NCI-H187 (cell line): ENCODE data around the gene KCNMB3.
"Not testable (repeated sequence)": the region's sequence is repeated elsewhere in the genome, so short reads cannot be mapped to it uniquely, and the experiment has no call there.

ENCODE experiments used
- DNase-seq, 2 experiments: peaks; one replicate each; lab custom pipeline; 2025; lab: John Stamatoyannopoulos, UW

KCNMB3 gene

DNA sequence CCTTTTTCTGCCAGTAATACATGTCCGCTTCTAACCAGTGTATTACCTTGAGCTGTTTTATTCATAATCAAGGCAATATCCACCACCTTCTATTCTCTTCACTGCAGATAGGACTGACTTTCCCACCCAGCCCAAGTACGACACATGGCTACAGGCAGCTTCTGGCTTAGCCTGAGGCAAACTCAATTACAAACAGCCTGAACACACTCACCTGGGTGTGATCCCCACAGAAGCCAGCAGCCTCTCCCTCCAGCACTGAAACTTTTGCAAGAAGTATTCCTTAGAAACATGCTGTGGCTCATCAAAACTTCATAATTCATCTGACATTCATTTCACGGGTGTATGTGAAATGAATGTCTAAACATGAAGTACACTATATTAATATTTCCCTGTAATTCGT, 13.5 kb upstream of the KCNMB3 start:
- no peak for DNase-seq

DNA sequence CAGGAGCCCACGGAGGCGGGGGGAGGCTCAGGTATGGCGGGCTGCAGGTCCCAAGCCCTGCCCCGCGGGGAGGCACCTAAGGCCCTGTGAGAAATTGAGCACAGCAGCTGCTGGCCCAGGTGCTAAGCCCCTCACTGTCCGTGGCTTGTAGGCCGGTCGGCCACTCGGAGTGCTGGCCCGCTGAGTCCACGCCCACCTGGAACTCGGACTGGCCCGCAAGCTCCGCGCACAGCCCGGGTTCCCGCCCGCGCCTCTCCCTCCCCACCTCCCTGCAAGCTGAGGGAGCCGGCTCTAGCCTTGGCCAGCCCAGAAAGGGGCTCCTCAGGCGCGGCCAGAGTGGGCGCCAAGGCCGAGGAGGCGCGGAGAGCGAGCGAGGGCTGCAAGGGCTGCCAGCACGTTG, 12.2 kb upstream of the KCNMB3 start:
- DNase-seq = no peak

DNA sequence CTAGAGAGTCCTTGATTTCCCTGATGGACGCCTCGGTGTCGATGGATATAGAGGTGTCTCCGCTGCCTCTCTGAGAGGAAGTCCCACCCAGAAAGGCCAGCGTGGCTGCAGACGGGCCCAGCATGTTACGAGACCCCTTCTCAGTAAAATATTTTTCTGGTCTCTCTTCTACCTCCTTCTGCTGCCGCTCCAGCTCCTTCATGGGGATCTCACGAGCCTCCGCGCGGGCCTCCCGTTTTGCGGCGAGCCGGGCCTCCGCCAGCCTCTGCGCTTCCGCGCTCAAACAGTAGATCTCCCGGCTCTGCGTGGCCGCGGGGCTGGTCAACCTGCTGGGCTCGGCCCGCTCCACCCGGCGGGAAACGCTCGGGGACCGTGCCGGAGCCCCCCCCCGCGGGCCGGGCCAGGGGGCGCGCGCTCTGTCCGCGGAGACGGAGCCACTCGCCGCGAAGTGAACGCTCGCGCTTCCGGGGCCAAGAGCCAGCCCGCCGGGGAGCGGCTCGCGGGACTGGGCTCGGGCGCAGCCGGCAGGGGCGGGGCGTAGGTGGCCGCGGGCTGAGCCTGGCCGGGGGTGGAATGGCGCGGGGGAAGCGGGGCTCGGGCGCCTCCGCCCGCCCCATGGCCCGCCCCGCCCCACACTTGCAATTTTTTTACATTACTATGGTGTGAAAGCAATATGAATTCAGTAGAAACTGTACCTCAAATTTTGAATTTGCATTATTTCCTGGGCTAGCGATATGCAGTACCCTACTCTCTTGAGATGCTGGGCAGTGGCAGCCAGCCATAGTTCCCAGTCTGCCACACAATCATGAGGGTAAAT, 10.2 kb upstream of the KCNMB3 start:
- DNase-seq = peak; percentile 17 to 55

DNA sequence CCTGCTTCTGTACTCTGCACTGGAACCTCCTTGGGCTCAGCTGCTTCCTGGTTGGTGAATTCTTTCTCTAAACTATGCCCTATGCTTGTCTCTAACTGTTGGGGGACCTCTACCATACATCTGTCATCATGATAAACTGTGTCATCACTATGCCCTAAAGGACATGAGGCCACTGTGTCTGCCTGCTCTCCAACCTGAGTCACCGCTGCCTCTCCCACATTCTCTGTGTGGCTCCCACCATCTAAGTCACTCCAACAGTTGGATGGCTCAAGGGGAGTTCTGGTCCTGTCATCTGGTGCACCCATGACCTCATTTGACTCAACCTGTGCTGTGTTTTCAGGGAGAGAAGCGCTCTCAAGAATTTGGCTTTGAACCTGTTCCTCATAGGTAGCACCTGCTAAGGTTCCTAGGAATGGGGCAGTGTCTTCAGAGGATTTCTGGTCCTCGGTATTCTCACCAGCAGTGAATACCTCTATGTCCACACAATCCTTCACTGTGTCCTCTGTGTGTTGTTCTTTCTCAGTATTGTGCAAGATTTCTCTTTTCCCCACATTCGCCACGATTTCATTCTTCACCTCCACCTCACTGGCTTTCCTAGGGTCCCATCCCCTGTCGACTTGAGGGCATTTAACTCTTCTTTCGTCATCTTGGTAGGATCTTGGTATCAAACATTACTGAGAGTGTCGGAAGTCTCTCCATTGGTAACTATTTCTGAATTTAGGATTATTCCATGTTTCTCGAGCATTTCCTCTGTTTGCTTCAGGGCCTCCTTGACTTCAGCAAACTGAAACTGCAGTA, 9.2 kb upstream of the KCNMB3 start:
- DNase-seq = not testable (repeated sequence)

DNA sequence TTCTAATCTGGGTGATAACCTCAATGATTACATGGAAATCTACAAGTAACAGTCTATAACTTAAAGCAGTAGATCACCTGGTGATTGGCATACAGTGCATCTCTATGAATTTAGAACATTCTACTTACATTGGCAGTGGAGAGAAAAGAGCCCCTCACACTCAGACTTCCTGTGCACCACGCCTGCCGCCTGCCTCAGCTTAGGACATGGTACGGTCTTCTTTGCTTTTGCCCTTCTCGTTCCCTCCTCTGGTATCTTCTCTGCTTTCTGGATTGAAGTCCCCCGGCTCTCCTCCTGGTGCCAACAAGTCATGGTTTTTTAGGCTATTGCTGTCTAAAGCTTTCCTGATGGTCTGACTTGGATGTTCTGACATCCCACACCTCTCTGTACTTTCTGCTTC, 7.9 kb upstream of the KCNMB3 start:
- DNase-seq = no peak

DNA sequence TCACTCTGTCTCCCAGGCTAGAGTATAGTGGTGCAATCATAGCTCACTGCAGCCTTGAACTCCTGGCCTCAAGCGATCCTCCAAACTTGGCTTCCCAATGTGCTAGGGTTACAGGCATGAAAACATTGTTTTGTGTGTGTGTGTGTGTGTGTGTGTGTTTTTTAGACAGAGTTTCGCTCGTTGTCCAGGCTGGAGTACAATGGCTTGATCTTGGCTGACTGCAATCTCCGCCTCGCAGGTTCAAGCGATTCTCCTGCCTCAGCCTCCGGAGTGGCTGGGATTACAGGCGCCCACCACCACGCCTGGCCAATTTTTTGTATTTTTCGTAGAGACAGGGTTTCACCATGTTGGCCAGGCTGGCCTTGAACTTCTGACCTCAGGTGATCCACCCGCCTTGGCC, 6.8 kb upstream of the KCNMB3 start:
- not testable (repeated sequence) for DNase-seq

DNA sequence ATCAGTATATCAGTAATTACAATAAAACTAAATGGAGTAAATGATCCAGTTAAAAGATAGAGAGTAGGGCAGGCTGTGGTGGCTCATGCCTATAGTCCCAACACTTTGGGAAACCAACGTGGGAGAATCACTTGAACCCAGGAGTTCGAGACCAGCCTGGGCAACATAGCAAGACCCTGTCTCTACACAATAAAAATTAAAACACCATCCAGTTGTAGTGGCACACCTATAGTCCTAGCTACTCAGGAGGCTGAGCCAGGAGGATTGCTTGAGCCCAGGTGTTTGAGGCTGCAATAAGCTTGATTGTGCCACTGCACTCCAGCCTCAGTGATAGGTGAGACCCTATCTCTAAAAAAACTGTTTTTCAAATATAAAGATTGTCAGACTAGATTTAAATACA, 5.9 kb upstream of the KCNMB3 start:
- DNase-seq = no peak

DNA sequence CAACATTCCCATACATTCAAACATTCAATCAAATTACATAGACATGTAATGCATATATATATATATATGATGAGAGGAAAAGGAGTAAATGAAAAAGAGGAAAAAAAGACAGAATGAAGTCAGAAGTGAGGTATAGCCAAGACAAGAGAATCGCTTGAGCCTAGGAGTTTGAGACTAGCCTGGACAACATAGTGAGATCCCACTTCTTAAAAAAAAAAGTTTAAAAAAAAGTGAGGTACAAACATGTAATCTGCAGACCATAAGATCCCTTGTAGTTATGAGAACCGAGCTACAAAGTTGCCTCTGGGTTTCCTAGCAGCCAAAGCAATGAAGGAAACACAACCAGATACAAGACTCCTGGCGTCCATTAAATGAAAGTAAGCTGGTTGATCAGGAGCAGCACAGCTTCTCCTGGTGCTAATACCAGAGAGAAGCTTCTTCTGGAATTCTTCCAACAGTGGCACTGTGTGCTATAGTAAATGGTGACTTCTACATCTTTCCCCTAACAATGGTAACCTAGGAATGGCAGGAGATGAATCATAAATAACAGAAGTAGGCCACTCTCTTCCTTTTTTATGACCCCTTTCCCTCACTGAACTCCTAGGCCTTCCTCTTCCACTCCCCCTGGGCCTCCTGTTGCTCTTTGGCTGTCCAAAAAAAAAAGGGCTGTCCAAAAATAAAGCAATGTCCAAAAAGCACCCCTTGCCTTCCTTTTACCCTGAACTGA, 3.5 kb downstream of the KCNMB3 start:
- DNase-seq = no peak

DNA sequence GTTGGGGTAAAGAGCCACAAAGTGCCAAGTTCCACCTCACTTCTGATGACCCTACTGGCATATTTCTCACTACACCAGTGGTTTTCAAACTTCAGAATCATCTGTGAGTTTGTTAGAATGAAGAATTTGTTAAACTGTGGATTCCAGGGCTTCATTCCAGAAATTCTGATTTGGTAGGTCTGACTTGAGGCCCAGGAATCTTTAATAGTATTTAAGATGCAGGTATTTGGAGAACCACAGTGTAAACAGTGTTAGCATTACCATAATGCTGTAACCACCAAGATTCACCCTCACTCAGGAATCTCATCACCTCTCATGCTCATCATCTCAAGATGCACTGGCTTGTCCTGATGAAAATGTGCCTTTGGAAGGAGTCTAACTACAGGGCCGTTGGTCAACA, 6.0 kb downstream of the KCNMB3 start:
- DNase-seq = no peak

DNA sequence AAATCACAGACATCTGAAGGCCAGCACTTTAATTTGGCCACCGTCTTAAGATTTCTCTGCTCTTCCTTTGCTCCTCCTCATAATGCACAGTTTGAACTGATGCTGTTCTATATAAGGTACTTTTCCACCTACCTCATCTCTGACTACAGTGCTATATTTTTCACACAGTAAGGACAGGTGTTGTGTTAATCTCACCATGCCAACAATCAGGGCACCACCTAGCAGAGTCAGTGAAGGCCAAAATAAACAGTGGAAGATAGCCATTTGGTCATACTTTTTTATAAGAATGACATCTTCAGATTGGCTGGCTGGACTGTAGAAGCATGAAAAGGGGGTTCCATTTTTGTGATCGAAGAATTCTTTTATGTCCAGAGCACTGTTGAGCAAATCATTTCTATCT, 8.1 kb downstream of the KCNMB3 start:
- DNase-seq = not testable (repeated sequence)

DNA sequence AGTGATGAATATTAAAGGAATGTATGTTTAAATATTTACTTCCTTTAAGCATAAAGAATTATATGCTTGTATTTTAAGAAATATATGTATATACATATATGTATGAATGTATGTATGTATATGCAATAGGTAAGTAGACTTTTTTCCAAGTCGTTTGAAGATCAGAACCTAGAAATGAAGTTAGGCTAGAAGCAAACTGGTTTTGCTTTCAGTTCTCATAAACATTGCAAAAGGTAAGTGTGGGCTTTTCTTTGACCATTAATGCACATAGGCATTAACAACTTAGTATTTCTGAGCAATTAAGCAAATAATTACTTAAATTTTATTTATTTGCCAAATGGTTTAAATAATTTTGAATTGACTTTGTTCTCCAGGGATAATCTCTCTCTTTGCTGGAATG, 10.6 kb downstream of the KCNMB3 start:
- not testable (repeated sequence) for DNase-seq

DNA sequence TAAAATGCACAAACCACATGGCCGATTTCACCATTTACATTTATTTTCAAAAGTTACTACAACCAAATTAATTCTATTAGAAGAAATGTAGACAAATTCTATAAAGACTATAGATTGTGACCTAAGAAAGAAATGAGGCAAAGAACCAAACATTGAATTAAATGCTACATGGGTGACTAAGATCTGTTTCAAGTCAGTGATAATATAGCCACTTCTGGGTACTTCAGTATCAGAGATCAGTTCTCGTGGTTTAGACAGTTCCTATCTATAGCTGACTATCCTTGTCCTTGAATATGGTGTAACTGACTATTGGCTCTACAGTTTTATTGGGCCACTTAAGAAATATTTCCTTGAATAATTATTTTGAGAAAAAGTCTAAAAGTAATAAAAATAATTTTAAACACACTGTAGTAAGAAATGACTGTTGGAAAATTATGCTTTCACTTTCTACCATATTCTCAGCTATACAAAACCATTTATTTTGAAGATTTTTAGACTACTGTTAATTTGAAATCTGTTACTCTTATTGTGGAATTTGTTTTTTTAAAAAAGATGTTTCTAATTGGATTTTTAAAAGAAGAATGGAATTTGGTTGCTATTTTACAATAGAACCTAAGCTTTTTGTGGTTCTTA, 14.1 kb downstream of the KCNMB3 start:
- DNase-seq = no peak

DNA sequence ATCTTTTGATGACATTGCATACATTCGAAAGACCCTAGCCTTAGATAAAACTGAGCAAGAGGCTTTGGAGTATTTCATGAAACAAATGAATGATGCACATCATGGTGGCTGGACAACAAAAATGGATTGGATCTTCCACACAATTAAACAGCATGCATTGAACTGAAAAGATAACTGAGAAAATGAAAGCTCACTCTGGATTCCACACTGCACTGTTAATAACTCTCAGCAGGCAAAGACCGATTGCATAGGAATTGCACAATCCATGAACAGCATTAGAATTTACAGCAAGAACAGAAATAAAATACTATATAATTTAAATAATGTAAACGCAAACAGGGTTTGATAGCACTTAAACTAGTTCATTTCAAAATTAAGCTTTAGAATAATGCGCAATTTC, 16.7 kb downstream of the KCNMB3 start:
- no peak for DNase-seq

DNA sequence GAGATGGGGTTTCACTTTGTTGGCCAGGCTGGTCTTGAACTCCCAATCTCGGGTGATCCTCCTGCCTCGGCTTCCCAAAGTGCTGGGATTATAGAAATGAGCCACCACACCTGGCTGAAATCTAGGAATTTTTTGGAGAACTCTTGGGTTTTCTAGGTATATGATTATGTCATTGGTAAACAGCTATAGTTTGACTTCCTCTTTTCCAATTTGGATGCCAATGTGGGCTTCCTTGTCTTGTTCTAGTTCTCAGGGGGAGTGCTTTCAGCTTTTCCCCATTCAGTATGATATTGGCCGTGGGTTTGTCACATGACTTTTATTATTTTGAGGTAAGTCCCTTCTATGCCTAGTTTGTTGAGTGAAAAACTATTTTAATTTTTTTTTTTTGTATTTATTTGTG, 17.9 kb downstream of the KCNMB3 start:
- no peak for DNase-seq

DNA sequence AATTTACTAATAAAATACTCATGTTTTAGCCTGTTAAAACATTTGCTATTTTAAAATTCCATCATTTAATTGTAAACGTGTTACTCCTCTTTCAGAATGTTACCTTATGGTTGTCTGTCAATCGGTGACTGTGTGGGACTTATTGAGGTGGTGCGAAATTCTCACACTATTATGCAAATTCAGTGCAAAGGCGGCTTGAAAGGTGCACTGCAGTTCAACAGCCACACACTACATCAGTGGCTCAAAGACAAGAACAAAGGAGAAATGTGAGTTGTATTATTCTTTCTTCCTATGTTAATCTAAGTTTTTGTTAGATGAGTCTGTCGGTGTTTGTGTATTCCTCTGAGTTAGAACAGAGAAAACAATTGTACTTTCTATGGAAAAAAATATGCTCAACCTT, 21.7 kb downstream of the KCNMB3 start:
- no peak for DNase-seq

DNA sequence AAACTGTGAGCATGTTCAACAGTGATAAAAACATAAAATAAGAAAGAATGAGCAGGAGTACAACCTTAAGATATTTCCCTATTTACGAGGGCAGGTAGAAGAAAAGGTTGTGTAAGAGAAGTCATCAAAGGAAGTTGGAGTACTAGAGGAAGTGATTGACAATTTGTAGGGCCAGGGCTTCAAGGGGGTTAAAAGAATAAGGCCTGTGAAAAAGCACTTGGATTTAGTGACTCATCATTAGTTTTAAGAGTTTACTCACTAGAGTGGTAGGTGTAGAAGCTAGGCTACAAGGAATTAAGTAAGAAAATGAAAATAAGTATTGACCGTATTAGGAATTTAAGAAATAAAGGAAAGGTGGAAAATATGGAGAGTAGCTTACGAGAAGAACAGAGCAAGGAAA, 23.6 kb downstream of the KCNMB3 start:
- DNase-seq = no peak

DNA sequence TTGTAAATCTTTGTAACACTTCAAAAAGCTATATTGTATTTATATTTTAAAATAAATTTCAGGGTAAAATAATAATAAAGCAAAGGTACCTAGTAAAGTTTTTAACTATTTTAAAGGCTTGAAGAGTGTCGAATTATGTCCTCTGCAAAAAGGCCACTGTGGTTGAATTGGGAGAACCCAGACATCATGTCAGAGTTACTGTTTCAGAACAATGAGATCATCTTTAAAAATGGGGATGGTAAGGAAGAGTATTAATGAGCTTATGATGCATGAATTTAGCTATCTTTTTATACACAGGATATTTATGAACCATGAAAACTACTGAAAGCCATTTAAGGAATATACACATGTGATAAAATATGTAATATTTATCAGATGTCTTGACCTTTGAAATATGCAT, 26.3 kb downstream of the KCNMB3 start:
- DNase-seq = no peak

DNA sequence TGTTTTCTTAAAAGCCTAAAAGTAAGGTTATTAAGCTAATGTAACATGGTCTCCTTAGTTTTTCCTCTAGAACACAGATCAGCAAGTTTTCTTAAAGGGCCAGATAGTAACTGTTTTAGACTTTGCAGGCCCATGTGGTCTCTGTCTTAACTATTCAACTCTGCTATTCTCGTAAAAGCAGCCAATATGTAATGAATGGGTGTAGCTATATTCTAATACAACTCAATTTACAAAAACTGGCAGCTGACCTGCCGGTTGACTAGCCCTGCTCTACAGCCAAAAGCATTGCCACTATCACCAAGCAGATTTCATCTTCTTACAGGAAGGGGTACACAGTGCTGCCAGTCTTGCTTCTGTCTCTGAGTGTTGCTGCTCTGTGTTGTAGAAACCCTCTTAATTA, 27.4 kb downstream of the KCNMB3 start:
- DNase-seq = no peak

DNA sequence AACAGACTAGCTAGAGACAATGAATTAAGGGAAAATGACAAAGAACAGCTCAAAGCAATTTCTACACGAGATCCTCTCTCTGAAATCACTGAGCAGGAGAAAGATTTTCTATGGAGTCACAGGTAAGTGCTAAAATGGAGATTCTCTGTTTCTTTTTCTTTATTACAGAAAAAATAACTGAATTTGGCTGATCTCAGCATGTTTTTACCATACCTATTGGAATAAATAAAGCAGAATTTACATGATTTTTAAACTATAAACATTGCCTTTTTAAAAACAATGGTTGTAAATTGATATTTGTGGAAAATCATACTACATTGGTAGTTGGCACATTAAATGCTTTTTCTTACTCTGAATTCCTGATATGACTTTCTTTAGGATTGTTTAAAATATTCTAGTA, 32.7 kb downstream of the KCNMB3 start:
- not testable (repeated sequence) for DNase-seq

DNA sequence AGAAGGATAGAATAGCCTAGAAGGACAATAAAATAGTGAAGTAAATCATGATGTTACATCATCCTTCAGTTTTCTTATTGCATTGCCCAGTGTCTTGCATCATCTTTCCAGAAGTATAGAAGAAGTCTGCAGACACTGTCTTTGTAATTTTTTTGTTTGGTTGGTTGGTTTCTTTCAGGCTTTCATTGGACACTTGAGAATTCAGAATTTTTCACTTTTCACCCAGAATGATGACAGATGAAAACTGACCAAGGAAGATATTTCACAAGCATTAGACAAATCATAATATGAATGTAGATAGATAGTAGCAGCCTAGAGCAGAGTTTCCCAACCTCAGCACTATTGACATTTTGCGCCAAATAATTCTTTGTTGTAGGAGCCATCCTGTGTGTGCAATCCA, 35.4 kb downstream of the KCNMB3 start:
- DNase-seq = not testable (repeated sequence)

DNA sequence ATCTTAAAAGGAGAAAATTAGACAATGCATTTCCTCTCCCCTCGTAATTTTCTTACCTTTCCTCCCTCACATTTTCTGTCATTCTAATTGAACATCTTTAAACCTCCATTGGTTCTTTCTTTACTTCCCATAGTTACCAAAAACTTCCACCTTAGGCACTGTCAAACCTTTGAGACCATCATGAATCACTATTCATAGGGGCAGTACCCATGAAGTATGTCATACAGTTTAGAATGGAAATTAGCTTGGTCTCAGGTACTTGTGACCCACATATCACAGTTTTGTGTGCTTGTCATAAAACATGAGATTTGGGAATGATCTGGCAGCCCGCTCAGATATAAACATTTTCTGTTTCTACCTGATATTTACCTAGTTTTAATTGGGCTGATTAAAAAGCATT, 50.1 kb downstream of the KCNMB3 start:
- no peak for DNase-seq

DNA sequence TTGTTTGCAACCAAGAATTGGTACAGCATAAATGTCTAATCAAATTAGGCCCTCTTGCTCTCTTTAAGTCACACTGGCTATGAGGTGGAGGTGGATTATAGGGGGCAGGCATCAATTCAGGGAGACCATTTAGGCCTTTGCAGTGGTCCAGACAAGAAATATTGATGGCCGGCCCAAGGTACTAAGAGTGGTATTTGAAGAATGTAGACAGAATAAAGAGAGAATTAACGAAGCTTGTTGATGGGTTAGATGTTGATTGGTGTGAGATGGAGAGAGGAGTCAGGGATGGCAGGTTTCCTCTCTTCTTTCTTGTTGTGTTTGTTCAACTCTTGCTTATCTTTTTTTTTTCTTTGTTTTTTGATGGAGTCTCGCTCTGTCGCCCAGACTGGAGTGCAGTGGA, 54.2 kb downstream of the KCNMB3 start:
- no peak for DNase-seq
